ENCODE data around the gene BMPER. TPM values are rescaled to one million over a fixed set of nuclear protein-coding genes. Genes with fewer than 3 reads are reported as not detected.

BMPER gene
- total RNA-seq, 1 donor from 2014 or later: not detected

- intact Hi-C loops (cut with micrococcal nuclease): no loop called here
Observed at GRCh38 chr7:34060196-34060947, 155.0 kb downstream of the BMPER start.

GRCh38 chr7:34061149-34061548, 155.8 kb downstream of the BMPER start:
- intact Hi-C loops (cut with micrococcal nuclease): no loop called here

DNA sequence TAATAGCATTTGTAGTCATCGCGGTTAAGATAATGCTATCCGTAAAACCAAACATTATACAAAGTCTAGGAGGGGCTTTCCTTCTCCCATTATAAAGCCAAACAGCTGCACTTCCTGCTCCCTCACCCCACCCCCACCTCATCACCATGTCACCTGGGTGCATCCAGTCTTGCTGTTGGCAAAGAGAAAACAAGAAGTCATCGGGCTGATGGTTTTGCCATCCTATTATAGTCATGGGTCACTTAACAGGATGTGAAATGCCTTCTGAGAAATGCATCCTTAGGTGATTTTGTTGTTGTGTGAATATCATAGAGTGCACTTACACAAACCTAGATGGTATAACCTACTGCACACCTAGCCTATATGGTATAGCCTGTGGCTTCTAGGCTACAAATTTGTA, 157.0 kb downstream of the BMPER start:
- intact Hi-C loops (cut with micrococcal nuclease): no loop called here

GRCh38 chr7:34062826-34063225, 157.5 kb downstream of the BMPER start:
- intact Hi-C loops (cut with micrococcal nuclease): no loop called here

DNA sequence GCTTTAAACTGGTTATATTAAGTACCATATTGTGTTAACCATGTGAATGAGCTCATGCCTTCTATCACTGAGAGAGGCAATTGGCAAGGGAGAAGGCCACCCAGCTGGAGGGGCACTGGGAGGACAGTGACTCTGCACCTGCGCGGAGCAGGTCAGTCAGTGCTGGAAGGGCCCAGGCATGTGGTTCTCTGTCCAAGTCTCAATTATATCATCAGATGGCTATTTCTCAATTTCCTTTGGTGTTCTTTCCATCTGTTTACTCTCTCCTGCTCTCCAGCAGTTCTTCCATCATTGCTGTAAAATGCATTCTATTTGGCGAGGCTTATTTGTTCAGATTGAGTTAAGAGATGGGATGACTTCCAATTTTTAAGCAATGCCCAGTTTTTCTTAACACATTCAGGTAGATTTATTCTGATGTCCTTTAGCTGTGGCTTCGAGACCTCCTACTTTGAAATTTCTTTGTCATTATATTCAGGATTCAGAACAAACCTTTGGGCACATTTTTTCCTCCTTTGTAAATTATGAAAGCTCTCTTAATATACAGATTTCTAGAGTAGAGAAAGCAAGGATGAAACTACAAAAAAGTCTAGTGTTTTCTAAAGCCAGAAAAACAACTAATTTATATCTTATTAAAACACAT, 159.3 kb downstream of the BMPER start:
- intact Hi-C loops (cut with micrococcal nuclease): no loop called here

DNA sequence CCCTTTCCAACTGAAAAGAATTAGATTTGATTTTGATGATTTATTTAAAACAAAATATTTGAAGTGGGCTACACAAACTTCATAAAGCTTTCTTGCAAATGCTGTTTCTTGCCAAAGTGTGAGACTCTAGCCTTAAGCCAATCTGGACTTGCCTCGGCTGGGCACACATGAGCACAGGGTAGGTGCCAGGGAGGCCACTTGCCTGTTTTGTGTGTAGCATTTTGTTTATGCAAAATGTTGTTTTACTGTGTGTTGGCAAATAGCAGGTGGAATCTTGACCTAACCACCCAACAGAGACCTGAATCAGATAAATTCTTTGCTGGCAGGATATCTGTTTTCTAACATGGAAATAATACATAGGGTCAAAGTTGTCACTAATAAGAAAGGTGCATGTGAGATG, 161.1 kb downstream of the BMPER start:
- intact Hi-C loops (cut with micrococcal nuclease): no loop called here

DNA sequence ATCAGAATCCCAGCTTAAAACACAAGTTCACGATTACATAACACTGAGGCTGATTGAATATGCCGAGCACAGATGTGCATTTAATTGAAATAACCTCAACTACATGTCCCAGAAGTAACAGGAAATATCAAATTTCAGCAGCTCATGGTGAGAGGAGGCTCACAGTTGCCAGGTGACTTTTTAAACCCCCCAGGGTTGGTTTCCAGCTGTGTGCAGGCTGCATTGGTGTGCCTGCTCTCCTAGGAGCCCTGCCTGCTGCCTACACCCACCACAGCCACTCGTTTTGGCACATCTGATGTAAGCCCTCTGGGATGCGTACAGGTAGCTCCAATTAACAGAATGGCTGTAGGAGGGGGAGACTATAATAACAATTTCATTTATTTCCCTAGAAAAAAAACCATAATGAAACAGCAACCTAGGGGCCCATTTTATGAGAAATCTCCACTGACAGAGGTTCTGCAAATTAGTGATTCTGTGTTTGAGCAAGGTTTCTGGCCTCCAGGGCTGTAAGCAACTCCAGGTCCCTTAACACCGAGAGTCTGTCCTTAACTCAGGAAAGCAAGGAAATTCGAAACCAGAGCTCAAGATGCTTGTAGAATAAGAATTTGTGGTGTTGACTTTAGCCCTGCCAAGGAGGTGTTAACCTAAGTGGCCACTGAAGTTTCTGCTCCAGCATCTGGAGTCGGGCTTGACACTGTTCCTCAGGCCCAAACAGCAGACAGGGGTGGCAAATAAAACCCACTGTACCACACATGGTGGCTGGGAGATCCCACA, 161.9 kb downstream of the BMPER start:
- intact Hi-C loops (cut with micrococcal nuclease): no loop called here

DNA sequence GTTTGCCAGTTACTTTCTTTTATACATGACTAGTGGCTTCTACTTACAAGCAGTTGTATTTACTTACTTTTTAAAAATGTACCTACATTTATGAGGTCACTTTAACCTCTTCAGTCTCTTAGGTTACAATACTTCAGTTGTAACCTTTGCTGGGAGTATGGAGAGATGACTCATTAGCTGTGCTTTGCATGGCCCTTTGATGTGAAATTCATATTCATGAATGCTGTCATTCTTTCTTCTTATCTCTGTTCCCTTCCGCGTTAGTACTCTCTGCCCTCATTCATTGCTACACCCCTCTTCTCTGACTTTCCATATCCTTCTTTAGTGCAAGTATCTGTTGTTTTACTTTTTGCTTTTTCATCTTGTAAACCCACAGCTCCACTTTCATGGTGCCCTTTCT, 164.3 kb downstream of the BMPER start:
- intact Hi-C loops (cut with micrococcal nuclease): no loop called here

DNA sequence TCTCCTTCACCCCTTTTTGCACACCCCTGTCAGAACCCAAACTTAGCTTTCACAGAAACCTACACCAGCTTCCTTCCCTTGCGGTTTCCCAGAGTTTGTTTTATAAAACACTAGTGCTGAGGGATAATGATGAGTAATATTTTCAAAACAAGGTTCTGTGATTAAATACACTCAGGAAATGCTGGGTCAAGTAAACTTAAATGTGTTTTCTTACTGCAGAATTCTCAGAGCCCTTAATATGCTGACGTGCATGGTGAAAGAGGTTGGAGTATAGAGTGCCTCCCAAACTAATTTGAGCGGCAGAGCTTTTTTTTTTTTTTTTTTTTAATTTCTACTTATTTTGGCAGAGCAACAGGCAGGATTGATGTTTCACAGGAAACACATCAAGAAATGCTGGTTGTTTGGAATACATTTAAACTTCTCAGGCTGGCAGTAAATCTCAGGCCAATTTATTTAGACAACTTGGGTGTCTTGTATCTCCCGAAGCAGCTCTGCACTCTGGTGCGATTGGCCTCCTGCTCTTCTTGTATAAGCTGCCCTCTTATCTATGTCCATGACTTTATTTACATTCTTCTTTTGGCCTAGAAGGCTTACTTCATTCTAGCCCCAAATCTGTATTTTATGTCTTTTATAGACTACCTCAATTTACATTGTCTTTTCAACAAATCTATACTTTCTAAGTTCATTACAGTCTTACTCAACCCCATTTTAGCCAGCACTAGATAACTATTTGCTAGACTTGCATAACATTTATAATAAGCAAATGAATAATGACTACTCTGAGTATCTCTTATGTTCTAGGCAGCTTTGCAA, 165.4 kb downstream of the BMPER start:
- intact Hi-C loops (cut with micrococcal nuclease): no loop called here

GRCh38 chr7:34073676-34074075, 168.3 kb downstream of the BMPER start:
- intact Hi-C loops (cut with micrococcal nuclease): no loop called here

GRCh38 chr7:34074421-34074820, 169.1 kb downstream of the BMPER start:
- intact Hi-C loops (cut with micrococcal nuclease): no loop called here

DNA sequence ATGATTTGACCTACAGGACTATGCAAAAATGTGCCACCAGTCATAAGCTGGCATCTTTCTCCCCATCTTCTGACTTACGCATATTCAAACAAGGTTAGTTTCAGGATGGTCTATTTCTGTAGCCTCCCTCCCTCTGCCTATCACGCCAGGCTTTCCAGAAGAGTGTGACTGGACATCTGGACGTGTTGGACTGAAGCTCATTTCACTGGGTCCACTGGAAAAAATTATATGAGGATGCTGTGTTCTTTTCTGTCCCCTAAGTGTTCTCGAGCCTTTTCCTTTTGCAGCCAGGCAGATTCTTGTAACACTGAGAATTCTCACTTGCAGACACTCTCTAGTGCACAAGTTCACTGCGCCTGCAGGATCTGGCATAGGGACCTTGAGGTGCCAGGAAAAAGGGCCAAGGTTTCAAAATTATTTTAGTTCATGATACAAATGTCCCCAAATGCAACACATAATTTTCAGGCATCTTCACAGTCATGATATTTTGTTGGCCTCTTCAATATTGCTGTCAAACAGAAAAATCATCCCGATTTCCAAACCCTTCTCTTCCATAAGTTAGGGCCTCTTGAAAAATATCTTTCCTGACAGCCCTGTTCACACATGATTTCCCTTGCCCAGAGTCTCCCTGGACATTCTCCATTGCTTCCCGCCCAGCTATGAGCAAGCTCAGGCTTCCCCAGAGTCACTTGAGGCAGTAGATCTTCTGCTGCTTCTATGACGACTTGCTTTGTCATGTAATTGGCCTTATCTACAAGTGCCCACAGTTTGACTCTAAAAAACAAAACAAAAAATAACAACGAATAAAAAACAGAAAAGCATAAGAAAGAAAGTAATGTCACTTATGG, 170.4 kb downstream of the BMPER start:
- intact Hi-C loops (cut with micrococcal nuclease): no loop called here

DNA sequence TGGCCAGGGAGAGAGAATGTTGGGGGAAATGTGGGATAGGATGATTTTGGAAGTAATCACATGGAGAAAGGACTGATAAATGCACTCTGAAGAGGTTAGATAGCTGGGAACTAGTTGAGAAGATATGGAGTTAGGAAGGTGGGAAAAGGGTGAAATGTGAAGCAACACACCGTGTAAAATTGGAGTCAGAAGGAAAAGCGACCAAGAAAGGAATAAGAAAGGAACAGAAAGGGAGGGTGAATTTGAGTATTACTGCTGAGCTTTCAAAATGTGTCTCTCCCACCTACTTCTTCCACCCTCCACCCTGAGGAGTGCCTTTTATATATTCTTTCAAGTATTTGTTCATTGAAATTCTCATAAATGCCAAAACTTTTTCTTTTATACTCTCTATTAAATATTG, 171.8 kb downstream of the BMPER start:
- intact Hi-C loops (cut with micrococcal nuclease): no loop called here

DNA sequence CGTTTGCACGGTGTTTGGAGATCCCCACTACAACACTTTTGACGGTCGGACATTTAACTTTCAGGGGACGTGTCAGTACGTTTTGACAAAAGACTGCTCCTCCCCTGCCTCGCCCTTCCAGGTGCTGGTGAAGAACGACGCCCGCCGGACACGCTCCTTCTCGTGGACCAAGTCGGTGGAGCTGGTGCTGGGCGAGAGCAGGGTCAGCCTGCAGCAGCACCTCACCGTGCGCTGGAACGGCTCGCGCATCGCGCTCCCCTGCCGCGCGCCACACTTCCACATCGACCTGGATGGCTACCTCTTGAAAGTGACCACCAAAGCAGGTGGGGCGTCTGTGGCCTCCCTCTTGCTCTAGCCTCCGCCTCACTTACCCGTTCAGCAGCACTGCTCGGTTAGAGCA, 173.5 kb downstream of the BMPER start:
- intact Hi-C loops (cut with micrococcal nuclease): no loop called here

- intact Hi-C loops (cut with micrococcal nuclease): no loop called here
Observed at GRCh38 chr7:34080513-34080912, 175.2 kb downstream of the BMPER start.

DNA sequence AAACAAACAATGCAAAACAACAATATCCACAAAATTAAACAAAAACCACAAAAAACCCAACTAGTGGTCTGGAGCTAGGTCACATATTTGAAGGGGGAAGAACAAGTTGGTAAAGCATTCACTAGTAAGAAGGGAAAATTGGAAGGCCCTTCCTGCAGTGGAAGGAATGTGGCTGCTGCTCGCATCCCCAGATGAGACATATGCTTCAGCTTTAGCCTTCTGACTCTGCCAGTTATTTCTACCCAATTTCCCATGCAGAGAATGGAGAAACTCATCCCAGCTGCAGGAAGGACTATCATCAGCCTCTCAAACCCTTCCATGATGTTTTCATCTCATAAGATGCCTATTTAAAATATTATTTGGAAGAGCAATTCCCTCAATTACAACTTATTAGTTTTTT, 176.6 kb downstream of the BMPER start:
- intact Hi-C loops (cut with micrococcal nuclease): no loop called here

GRCh38 chr7:34083440-34083839, 178.1 kb downstream of the BMPER start:
- intact Hi-C loops (cut with micrococcal nuclease): no loop called here

DNA sequence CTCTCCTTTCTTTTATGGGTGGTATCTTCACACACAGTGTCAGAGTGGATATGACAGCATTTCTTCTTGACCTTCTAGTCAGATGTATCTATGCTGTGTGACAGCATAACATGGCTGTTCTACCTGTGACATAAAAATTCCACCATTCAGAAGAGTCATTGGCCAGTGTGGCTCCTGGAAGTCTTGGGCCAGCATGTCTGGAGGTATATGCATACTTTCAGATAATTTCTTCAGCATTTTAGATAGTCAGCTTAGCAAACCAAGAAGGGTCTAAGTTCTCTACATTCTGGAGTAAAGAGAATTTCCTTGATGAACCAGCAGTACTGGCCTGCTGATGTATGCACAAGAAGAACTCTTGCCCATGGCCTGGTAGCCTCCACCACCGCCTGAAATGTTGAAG, 179.3 kb downstream of the BMPER start:
- intact Hi-C loops (cut with micrococcal nuclease): no loop called here

DNA sequence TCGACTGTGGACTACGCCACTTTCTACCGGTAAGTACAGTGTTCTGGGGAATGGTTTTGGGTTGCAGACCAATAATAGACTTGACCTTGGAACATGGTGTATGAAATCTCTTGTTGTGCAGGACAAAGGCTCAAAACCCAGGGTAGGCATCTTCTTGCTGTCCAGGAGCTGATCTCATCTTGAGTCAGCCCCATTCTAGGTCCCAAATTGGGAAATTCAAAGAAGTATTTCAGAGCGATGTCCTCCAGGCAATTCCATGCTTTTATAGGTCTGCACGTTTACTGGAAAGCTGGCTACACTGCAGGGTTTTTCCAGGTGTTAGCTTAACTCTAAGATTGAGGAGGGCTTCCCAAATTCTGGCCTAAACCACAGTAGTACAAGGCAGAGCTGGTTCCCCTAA, 180.7 kb downstream of the BMPER start:
- intact Hi-C loops (cut with micrococcal nuclease): no loop called here

DNA sequence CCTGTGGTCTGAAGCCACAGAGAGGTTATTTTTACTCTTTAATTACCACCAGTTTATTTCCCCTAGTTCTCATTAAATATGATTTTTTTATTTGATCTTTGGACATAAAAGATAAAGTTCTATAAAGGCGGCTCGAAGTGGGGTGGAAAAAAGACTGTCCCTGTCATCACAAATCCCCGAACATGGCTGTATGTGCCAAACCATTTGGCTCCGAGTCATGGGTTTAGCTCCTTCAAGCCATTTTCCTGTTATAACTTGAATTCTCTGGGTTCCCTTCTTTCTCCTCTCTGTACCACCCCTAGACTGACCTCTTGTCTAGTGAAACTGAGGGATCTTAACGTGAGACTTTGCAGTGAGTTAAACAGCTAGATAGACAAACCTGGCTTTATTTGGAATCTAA, 181.6 kb downstream of the BMPER start:
- intact Hi-C loops (cut with micrococcal nuclease): no loop called here
